ENCODE results near the gene EPHB2.

DNA sequence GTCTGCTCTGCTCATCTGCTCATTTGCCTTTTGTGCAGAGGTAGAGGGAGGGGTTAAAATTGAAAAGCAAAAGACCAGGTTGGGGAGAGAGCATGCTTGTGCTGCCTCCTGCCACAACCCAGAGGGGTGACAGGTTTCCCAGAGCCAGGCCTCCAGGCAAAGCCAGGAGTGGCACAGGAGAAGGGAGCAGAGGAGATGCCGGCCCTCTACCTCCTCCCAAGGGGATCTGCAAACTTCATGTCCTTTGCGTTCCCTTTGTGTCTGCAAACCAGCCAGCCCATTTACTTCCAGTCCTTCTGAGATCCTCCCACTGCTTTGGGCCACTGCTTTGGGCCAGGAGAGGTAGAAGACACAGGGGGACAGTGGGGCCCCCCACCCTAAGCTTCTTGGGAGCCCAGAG, 67.8 kb downstream of the EPHB2 start:
- TF ChIP-seq CTCF (IDR thresholded peaks at IDR 0.05; ENCODE audit: poor library complexity, severe bottlenecking) (no peak), RAD21 (conservative IDR thresholded peaks at IDR 0.05) (no peak), POLR2AphosphoS5 (IDR thresholded peaks at IDR 0.05) (no peak), SMC3 (conservative IDR thresholded peaks at IDR 0.05; ENCODE audit: poor library complexity) (no peak), MXI1 (conservative IDR thresholded peaks at IDR 0.05; ENCODE audit: poor library complexity, severe bottlenecking) (no peak), EP300 (conservative IDR thresholded peaks at IDR 0.05; ENCODE audit: poor library complexity, severe bottlenecking) (no peak), EZH2 (IDR thresholded peaks at IDR 0.05; ENCODE audit: borderline replicate concordance, insufficient read depth, low read length, poor library complexity, severe bottlenecking) (no peak)
- TF ChIP-seq, protein P1, sequence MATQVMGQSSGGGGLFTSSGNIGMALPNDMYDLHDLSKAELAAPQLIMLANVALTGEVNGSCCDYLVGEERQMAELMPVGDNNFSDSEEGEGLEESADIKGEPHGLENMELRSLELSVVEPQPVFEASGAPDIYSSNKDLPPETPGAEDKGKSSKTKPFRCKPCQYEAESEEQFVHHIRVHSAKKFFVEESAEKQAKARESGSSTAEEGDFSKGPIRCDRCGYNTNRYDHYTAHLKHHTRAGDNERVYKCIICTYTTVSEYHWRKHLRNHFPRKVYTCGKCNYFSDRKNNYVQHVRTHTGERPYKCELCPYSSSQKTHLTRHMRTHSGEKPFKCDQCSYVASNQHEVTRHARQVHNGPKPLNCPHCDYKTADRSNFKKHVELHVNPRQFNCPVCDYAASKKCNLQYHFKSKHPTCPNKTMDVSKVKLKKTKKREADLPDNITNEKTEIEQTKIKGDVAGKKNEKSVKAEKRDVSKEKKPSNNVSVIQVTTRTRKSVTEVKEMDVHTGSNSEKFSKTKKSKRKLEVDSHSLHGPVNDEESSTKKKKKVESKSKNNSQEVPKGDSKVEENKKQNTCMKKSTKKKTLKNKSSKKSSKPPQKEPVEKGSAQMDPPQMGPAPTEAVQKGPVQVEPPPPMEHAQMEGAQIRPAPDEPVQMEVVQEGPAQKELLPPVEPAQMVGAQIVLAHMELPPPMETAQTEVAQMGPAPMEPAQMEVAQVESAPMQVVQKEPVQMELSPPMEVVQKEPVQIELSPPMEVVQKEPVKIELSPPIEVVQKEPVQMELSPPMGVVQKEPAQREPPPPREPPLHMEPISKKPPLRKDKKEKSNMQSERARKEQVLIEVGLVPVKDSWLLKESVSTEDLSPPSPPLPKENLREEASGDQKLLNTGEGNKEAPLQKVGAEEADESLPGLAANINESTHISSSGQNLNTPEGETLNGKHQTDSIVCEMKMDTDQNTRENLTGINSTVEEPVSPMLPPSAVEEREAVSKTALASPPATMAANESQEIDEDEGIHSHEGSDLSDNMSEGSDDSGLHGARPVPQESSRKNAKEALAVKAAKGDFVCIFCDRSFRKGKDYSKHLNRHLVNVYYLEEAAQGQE (IDR thresholded peaks at IDR 0.05; ENCODE audit: borderline replicate concordance): no peak
